A673 (cell line): ENCODE results near the gene XRCC3.

Experiments used
- CTCF ChIP-seq: fragments of 300-800, 200-600 bp; sonication (generic); conservative IDR thresholded peaks from 2 replicates; pipeline ENCODE4 v1.5.1; 2017; ENCODE audit warnings: low read depth, mild to moderate bottlenecking, antibody characterized with exemption, low read length, moderate library complexity, mixed read lengths
- EZH2 ChIP-seq: fragments of 200-600 bp; sonication (generic); IDR thresholded peaks from 2 replicates; pipeline ENCODE4 v1.6.1; 2017; ENCODE audit warnings: borderline replicate concordance, low read depth, mild to moderate bottlenecking, mixed read lengths, antibody characterized with exemption, low read length; ENCODE audit not compliant: poor library complexity, severe bottlenecking

- TF ChIP-seq EZH2 (no peak), CTCF (no peak)
Measured at GRCh38 chr14:103663506-103663905, 51.7 kb downstream of the XRCC3 start.
